Measurements from ENCODE around the gene SORL1-AS1.

SORL1-AS1 gene

DNA sequence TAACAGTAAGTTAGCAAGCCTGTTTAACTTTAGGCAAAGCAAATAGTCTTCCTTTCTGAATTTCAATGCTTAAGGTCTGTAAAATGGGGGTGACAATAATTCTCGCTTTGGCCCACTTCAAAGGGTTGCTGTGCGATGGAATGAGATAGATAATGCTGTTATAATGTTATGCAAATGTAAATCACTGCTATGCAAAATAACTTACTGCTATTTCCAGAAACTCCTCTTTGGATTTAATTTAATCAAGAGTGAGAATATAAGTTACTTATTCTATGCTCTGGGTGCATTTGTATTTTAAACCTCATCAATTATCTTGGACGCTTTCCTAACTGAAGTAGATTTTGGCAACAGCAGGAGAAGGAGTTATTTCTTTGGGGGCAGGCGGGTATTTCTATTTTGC lies 4.8 kb downstream of the SORL1-AS1 start (continued):
- TF ChIP-seq, protein P1, sequence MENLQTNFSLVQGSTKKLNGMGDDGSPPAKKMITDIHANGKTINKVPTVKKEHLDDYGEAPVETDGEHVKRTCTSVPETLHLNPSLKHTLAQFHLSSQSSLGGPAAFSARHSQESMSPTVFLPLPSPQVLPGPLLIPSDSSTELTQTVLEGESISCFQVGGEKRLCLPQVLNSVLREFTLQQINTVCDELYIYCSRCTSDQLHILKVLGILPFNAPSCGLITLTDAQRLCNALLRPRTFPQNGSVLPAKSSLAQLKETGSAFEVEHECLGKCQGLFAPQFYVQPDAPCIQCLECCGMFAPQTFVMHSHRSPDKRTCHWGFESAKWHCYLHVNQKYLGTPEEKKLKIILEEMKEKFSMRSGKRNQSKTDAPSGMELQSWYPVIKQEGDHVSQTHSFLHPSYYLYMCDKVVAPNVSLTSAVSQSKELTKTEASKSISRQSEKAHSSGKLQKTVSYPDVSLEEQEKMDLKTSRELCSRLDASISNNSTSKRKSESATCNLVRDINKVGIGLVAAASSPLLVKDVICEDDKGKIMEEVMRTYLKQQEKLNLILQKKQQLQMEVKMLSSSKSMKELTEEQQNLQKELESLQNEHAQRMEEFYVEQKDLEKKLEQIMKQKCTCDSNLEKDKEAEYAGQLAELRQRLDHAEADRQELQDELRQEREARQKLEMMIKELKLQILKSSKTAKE (IDR thresholded peaks at IDR 0.05; ENCODE audit: low read depth, poor library complexity, severe bottlenecking) = no peak
- TF ChIP-seq, protein P2, sequence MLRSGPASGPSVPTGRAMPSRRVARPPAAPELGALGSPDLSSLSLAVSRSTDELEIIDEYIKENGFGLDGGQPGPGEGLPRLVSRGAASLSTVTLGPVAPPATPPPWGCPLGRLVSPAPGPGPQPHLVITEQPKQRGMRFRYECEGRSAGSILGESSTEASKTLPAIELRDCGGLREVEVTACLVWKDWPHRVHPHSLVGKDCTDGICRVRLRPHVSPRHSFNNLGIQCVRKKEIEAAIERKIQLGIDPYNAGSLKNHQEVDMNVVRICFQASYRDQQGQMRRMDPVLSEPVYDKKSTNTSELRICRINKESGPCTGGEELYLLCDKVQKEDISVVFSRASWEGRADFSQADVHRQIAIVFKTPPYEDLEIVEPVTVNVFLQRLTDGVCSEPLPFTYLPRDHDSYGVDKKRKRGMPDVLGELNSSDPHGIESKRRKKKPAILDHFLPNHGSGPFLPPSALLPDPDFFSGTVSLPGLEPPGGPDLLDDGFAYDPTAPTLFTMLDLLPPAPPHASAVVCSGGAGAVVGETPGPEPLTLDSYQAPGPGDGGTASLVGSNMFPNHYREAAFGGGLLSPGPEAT (IDR thresholded peaks at IDR 0.05; ENCODE audit: low read depth) = no peak
- no peak for TF ChIP-seq SIN3A (IDR thresholded peaks at IDR 0.05; ENCODE audit: low read depth, low read length)
- TF ChIP-seq TCF12 (IDR thresholded peaks at IDR 0.05; ENCODE audit: low read depth, low read length) = no peak

DNA sequence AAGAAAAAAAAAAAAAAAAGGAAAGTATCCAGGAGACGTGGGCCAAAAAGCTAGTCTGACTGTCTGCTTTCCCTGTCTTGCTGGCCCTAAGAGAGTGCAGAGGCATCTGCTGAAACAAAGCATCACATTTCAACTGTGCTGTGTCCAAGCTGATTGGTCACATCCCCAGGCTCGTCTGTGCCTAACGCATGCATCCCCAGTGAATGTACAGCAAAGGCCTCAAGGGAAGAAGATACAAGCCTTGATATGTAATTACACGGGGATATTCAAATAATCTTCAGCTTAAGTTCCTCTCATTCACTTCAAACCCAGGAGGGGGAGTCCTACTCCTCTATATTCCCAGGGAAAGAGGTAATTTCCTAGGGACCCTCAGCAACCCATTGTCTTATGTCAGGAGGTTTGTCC lies 6.0 kb downstream of the SORL1-AS1 start:
- Histone ChIP-seq H3K27ac (ENCODE audit: control insufficient read depth, insufficient read depth) (peak overlapping the region; percentile 76), H3K4me3 (no peak overlapping the region), H3K79me2 (ENCODE audit: control insufficient read depth, insufficient read depth, low read length) (peaks cover 32% of the 10 kb centered on the region), H2AFZ (ENCODE audit: control insufficient read depth, low read depth, low read length) (peak overlapping the region; percentile 9; the same call in 1 of the 2 replicates), H4K20me1 (ENCODE audit: control insufficient read depth, insufficient read depth) (no peaks in the 10 kb centered on the region), H3K4me2 (ENCODE audit: control insufficient read depth, insufficient read depth) (peak overlapping the region; percentile 26; the same call in 1 of the 2 replicates), H3K36me3 (ENCODE audit: control insufficient read depth in 2 of 2, insufficient read depth in 2 of 2, low read length in 1 of 2) (no peaks in the 10 kb centered on the region), H3K9ac (ENCODE audit: control insufficient read depth, insufficient read depth, low read length) (peak overlapping the region; percentile 33), H3K4me1 (ENCODE audit: control insufficient read depth, insufficient read depth, low read length) (peaks cover 59% of the 10 kb centered on the region), H3K27me3 (replicated peaks in 1 of 2; ENCODE audit: control insufficient read depth in 2 of 2, insufficient read depth in 2 of 2, low read length in 1 of 2) (no peaks in the 10 kb centered on the region), H3K9me3 (replicated peaks; ENCODE audit: control insufficient read depth, insufficient read depth, low read length) (no peaks in the 10 kb centered on the region)
- no peak for FAIRE-seq
- intact Hi-C loops (cut with micrococcal nuclease; ENCODE audit: unreplicated experiment) = loop anchor here (1.0 to 2.0 kb wide), 2 partner anchors 16 to 80 kb away; no protein-coding TSS in a partner anchor
- ChIA-PET POLR2A (interaction anchor here (0.6 to 2.6 kb wide), 17 partner anchors 10 to 734 kb away, joined by 3 to 18 read pairs (median 4); no protein-coding TSS in a partner anchor), RAD21 (ENCODE audit: unreplicated experiment) (interaction anchor here (0.7 to 12.7 kb wide), 14 partner anchors 8 to 143 kb away, joined by 3 to 232 read pairs (median 6); no protein-coding TSS in a partner anchor), SMC1A (ENCODE audit: uncharacterized antibody, unreplicated experiment) (interaction anchor here (0.6 to 14.0 kb wide), 21 partner anchors 14 to 479 kb away, joined by 3 to 266 read pairs (median 3); no protein-coding TSS in a partner anchor), CTCF (interaction anchor here (0.5 to 6.6 kb wide), 20 partner anchors 10 to 164 kb away, joined by 3 to 50 read pairs (median 3); no protein-coding TSS in a partner anchor)
- in situ Hi-C loops (cut with MboI) = no loop called here
- no peak for DNase-seq (ENCODE audit: low read depth, low spot score)
- peak; percentile 42 for ATAC-seq
- WGBS (ENCODE audit: insufficient coverage, insufficient replicate concordance, low lambda C conversion rate, missing lambda C conversion rate) = 46% methylated on average over 3 of the region's 4 CpGs
- BruUV-seq (replicated peaks) = no TSS peak
- TF ChIP-seq, protein P3, sequence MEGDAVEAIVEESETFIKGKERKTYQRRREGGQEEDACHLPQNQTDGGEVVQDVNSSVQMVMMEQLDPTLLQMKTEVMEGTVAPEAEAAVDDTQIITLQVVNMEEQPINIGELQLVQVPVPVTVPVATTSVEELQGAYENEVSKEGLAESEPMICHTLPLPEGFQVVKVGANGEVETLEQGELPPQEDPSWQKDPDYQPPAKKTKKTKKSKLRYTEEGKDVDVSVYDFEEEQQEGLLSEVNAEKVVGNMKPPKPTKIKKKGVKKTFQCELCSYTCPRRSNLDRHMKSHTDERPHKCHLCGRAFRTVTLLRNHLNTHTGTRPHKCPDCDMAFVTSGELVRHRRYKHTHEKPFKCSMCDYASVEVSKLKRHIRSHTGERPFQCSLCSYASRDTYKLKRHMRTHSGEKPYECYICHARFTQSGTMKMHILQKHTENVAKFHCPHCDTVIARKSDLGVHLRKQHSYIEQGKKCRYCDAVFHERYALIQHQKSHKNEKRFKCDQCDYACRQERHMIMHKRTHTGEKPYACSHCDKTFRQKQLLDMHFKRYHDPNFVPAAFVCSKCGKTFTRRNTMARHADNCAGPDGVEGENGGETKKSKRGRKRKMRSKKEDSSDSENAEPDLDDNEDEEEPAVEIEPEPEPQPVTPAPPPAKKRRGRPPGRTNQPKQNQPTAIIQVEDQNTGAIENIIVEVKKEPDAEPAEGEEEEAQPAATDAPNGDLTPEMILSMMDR (IDR thresholded peaks at IDR 0.05 in 2 of 3, conservative IDR thresholded peaks at IDR 0.05 in 1 of 3; ENCODE audit: control insufficient read depth in 2 of 3, extremely low read depth in 1 of 3, insufficient read depth in 1 of 3, low read depth in 3 of 3, low read length in 3 of 3) = peak in 2 of 3 experiments; percentile 19 to 37; a peak in 4 of 6 replicates
- TF ChIP-seq SMARCA5 (IDR thresholded peaks at IDR 0.05) (0 out of 2 replicates have a peak, but pooled peaks have one; percentile 7), TAF1 (IDR thresholded peaks at IDR 0.05; ENCODE audit: borderline replicate concordance, low read depth, low read length) (no peak), RAD21 (IDR thresholded peaks at IDR 0.05; ENCODE audit: insufficient read depth, low read depth, low read length) (peak; percentile 48), RELA (IDR thresholded peaks at IDR 0.05; ENCODE audit: borderline replicate concordance, partially characterized antibody) (no peak)
- TF ChIP-seq, protein P4, sequence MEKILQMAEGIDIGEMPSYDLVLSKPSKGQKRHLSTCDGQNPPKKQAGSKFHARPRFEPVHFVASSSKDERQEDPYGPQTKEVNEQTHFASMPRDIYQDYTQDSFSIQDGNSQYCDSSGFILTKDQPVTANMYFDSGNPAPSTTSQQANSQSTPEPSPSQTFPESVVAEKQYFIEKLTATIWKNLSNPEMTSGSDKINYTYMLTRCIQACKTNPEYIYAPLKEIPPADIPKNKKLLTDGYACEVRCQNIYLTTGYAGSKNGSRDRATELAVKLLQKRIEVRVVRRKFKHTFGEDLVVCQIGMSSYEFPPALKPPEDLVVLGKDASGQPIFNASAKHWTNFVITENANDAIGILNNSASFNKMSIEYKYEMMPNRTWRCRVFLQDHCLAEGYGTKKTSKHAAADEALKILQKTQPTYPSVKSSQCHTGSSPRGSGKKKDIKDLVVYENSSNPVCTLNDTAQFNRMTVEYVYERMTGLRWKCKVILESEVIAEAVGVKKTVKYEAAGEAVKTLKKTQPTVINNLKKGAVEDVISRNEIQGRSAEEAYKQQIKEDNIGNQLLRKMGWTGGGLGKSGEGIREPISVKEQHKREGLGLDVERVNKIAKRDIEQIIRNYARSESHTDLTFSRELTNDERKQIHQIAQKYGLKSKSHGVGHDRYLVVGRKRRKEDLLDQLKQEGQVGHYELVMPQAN (conservative IDR thresholded peaks at IDR 0.05) = 0 out of 2 replicates have a peak, but pooled peaks have one; percentile 5
